C4-2B (cell line): ENCODE data around the gene RPTOR.
"Not testable (repeated sequence)": the region's sequence is repeated elsewhere in the genome, so short reads cannot be mapped to it uniquely, and the experiment has no call there.

ENCODE experiments used
- H3K27ac ChIP-seq: fragments of 450-650 bp; 2 replicates; pipeline ENCODE4 v1.5.1; 2017
- ZFX ChIP-seq: fragments of 450-650 bp; IDR thresholded peaks from 2 replicates; pipeline ENCODE4 v1.6.1; 2017
- TF ChIP-seq, protein P1 (sequence below): fragments of 450-650 bp; conservative IDR thresholded peaks from 2 replicates; pipeline ENCODE4 v1.5.1; 2017; ENCODE audit warnings: mild to moderate bottlenecking

Gene RPTOR

DNA sequence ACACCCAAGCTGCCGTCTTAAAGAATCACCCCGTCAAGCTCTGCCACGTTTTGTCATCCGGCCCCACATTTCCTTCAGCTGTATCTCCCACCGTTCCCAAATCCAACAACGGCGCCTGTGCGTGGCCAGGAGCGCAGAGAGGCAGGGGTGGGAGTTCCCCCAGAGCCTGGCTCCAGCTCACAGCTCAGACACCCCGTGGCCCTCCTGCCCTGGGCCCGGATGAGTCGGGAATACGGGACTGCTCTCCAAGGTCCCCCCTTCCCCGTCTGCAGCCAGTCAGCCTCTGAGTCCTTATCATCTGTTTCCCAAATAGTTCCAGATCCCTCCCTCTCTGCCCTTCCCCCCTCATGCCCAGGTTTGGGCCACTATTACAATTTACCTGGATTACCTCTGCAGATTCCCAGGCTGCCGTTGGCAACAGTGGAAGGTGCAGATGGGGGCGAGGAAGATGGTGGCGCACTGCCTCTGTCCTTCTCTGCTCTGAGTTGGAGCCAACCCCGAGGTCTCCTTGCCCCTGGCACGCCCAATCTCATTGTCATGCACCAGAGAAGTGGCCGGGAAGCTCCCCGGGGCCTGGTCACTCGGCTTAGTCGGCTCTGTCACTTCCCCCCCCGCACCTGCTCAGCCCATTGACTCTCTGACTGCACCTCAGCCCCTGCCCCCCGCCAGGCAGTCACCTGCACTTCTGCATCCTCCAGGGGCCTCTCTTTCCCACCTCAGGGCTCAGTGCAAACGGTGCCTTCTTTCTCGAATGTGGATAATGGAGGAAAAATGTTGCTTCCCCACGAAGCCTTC lies 18.3 kb upstream of the RPTOR start:
- H3K27ac ChIP-seq, result no peak overlapping the region
- no peak for TF ChIP-seq ZFX
- TF ChIP-seq, protein P1, sequence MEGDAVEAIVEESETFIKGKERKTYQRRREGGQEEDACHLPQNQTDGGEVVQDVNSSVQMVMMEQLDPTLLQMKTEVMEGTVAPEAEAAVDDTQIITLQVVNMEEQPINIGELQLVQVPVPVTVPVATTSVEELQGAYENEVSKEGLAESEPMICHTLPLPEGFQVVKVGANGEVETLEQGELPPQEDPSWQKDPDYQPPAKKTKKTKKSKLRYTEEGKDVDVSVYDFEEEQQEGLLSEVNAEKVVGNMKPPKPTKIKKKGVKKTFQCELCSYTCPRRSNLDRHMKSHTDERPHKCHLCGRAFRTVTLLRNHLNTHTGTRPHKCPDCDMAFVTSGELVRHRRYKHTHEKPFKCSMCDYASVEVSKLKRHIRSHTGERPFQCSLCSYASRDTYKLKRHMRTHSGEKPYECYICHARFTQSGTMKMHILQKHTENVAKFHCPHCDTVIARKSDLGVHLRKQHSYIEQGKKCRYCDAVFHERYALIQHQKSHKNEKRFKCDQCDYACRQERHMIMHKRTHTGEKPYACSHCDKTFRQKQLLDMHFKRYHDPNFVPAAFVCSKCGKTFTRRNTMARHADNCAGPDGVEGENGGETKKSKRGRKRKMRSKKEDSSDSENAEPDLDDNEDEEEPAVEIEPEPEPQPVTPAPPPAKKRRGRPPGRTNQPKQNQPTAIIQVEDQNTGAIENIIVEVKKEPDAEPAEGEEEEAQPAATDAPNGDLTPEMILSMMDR, result no peak

DNA sequence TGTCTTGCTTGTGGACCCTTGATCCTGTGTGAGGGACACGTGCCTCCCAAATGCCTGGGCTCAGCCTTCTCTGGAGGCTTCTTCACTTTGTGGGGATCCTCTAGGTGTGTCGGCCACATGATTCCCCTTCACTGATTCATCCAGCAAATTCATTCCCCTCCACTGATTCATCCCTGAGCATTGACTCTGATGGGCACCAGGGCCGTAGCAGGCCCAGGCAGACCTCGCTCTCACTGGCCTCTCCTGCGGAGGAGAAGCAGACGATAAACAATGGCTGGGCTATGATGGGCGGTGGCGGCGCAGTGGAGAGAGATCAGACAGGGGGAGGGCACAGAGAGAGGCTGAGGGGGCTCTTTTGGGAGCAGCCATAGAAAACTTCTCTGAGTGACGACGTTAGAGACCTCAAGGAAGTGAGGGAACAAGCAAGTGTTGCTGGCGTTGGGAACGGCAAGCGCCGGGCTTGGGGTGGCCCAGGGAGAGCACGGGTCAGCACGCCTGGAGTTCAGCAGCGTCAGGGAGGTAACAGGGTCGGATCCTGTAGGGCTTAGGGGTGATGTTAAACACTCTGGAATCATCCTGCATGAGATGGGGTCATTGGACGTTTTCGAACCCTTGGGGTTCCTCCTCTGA lies 17.5 kb upstream of the RPTOR start:
- no peak overlapping the region for H3K27ac ChIP-seq

DNA sequence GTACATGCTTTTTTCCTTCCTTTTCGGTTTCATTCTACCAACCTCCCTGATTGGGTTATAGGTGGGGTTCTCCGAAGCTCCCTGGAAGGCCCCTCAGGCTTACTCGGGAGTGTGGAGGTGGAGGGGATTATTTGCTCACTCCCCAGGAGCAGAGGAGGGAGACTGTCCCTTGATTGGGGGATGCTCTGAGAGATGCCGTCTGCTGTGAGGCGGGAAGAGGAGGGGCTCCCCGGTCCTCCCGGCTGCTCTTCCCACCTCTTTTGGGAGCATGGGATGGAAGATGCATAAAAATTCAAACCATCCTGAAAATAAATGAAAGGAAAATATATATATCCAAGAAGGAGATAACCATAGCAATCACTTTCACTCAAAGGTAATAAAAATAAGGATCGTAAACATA lies 16.1 kb upstream of the RPTOR start:
- H3K27ac ChIP-seq, result no peak overlapping the region
- TF ChIP-seq, protein P1, result no peak
- TF ChIP-seq ZFX, result no peak

More for the DNA sequence above, 17.5 kb upstream of the RPTOR start:
- TF ChIP-seq, protein P1, result no peak
- no peak for TF ChIP-seq ZFX

DNA sequence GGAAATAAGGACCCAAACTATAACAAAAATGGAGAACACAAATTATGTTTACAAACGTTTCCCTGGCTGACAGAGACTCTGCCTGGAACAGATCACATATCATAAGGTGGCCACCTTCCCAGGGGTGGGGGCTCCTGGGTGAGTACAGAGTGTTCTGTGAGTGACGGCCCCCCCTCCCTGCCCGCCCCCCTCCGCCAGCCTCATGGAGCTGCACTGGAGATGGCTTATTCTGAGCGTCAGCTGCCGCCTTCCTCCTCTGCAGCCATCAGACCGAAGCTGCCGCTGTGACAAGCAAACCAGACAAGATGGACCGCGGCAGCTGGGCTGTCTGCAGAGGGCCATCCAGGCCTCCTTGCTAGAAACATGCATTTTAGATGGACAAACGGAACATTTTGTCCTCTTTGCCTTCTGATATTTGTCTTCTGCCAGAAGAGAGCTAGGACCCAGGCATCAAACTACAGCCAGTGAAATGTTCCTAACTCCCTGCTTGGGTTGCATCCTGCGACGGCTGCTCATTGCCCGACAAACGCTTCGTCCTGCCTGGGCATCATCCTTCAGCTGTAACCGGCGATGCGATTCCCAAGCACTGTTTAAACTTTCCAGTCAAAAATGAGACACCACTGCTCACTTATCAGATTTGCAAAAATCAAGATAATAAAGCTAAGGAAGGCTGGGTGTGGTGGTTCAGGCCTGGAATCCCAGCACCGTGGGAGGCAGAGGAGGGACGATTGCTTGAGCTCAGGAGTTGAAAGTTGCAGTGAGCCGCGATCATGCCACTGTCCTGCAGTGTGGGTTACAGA lies 15.3 kb upstream of the RPTOR start:
- H3K27ac ChIP-seq, result no peak overlapping the region
- TF ChIP-seq, protein P1, result no peak
- no peak for TF ChIP-seq ZFX

DNA sequence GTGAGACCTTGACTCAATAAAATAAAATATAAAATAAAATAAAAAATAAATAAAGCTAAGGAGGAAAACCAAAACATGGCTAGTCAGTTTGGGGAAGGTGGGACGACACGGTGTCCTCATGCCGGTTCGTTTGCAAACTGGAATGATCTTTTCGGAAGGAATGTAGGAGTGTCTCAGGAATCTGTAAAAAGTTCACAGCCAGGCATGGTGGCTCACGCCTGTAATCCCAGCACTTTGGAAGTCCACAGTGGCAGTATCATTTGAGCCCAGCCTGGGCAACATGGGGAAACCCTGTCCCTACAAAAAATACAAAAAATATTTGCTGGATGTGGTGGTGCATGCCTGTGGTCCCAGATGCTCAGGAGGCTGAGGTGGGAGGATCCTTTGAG lies 14.7 kb upstream of the RPTOR start:
- no peak overlapping the region for H3K27ac ChIP-seq
- TF ChIP-seq ZFX, result no peak
- TF ChIP-seq, protein P1, result no peak

DNA sequence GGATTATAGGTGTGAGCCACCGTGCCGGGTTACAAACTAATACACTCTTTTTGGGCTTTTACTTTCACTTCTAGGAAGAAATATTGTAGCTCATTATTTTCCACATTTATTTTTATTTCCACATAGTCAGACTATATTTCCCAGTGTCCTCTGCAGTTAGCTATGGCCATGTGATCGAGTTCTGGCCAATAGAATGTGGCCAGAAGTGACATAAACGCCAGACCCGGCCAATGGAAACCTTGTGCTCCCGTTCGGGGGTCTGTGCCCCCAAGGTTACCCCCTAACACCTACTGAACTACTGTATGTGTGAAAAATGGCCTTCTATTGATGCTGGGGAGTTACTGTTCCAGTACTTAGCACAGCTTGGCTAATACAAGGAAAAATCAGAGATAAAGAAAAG lies 13.2 kb upstream of the RPTOR start:
- no peak for TF ChIP-seq ZFX
- TF ChIP-seq, protein P1, result no peak
- H3K27ac ChIP-seq, result no peak overlapping the region

DNA sequence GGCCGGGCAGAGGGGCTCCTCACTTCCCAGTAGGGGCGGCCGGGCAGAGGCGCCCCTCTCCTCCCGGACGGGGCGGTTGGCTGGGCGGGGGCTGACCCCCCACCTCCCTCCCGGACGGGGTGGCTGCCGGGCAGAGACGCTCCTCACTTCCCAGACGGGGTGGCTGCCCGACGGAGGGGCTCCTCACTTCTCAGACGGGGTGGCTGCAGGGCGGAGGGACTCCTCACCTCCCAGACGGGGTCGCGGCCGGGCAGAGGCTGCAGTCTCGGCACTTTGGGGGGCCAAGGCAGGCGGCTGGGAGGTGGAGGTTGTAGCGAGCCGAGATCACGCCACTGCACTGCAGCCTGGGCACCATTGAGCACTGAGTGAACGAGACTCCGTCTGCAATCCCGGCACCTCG lies 7.3 kb upstream of the RPTOR start:
- H3K27ac ChIP-seq, result not testable (repeated sequence)
